Hematopoietic multipotent progenitor cell treated with erythropoietin and hydrocortisone succinate and interleukin-3 and kit ligand, for 4 days (in vitro differentiated cells): Measurements from ENCODE around the gene TNFRSF1B.
A peak's percentile ranks its signal among the peaks of the same experiment; 100 is the strongest.
"Not testable (repeated sequence)": the region's sequence is repeated elsewhere in the genome, so short reads cannot be mapped to it uniquely, and the experiment has no call there.

Experiments used
- DNase-seq: peaks from one replicate; pipeline ENCODE4 v3.0.0-alpha.2; 2015

Gene TNFRSF1B

DNA sequence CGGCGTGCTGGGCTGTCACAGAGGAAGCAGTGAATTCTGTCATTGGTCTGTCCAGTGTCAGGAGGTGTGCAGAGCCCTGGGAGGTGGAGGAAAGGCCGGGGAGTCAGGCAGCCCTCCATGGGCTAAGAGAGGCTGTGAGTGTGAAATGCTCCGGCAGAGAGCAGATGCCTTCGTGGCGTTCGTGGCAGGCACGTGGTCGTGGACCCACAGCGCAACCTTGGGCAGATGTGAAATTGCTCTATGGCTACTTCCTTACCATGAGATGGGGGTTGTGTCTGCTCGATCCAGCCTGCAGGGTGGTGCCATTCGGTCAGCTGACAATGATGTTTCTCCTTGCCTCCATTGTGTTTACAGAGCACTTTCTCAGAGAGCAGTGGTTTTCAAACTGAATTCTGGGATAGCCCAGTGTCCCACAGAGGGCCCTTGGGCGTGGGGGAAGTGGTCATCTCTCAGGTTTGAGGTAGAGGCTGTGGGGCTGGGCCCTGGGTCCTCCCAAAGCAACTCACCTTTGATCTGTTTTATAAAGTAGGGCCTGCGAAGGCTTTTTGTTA, 27.9 kb downstream of the TNFRSF1B start:
- peak; percentile 31 for DNase-seq

- DNase-seq, result no peak
Measured at GRCh38 chr1:12195416-12195815, 28.6 kb downstream of the TNFRSF1B start.

- DNase-seq, result peak; percentile 72
Measured at GRCh38 chr1:12196641-12197482, 30.1 kb downstream of the TNFRSF1B start.

DNA sequence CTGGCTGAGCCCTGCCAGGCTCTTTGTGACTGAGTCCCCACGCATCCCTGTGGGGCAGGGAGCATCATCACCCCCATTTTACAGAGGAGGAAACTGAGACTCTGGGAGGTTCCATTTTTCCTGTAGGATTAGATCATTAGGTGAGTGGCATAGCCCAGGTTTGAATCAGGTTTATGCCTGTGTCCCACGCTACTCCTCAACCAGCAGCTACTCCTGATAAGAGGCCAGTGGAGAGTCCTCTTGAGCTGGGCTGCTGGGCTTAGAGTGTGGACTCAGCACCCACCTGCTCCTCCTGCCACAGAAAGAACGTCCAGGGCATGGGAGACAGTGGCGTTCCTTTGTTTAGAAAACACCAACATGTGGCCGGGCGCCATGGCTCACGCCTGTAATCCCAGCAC, 30.7 kb downstream of the TNFRSF1B start:
- no peak for DNase-seq

GRCh38 chr1:12200208-12200607, 33.4 kb downstream of the TNFRSF1B start:
- no peak for DNase-seq

DNA sequence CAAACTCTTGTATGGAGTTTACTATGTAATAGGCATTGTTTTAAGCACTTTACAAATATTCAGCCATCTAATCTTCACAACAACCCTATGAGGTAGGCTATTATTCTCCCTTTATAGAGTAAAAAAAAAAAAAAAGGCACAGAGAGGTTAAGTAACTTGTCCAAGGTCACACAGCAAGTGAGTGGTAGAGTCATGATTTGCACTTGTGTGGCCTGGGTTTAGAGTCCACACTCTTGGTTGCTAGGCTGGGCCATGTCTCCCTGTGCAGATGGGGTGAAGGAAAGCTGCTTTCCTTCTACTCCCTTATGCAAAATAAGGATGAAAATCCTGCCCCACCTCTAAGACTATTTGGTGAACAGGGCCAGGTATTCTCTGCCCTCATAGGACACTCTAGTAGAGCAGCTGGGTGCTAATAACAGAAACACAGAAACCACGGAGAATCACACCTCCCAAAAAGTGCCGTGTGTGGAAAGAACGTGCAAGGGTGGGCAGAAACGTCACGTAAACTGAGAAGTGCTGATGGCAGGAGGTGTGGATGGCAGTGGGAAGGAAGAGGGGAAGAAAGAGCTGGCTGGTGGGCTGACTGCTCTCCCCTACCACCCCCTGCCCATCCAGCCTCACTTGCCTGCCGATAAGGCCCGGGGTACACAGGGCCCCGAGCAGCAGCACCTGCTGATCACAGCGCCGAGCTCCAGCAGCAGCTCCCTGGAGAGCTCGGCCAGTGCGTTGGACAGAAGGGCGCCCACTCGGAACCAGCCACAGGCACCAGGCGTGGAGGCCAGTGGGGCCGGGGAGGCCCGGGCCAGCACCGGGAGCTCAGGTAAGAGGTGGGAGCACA, 34.8 kb downstream of the TNFRSF1B start:
- DNase-seq, result no peak

DNA sequence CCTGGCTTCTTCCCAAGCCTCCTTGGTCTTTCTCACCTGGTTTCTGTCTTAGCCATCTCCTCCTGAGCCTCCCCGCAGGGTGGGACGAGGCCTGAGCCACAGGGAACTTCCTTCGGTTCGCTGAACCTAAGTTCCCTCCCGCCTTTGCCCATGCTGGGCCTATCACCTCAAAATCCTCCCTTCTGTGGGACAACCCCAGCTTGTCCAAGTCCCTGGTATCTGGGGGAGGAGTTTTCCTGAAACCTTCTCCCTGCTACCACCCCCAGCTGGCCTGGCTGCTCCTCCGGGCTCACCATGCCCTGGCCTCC, 35.4 kb downstream of the TNFRSF1B start:
- no peak for DNase-seq

DNA sequence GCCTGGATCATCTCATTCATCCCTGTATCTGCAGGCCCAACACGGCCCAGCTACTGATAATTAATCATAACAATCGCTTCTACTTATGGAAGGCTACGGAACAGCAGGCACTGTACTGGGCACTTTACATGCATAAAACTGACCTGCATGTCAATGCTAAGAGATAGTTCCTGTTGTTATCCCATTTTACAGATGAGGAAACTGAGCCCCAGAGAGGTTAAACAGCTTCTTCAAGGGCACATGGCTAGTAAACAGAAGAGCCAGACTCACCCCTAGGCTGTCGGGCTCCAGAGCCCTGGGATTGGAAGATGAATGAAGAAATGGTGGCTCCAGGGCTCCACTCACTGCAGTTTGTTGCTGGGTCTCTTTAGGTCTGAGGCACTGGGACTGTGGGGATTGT, 35.8 kb downstream of the TNFRSF1B start:
- DNase-seq, result no peak

GRCh38 chr1:12203216-12204007, 36.6 kb downstream of the TNFRSF1B start:
- DNase-seq, result no peak

- no peak for DNase-seq
Measured at GRCh38 chr1:12204140-12204539, 37.3 kb downstream of the TNFRSF1B start.

GRCh38 chr1:12204754-12205658, 38.2 kb downstream of the TNFRSF1B start:
- no peak for DNase-seq

- DNase-seq, result no peak
Measured at GRCh38 chr1:12206238-12206637, 39.4 kb downstream of the TNFRSF1B start.

DNA sequence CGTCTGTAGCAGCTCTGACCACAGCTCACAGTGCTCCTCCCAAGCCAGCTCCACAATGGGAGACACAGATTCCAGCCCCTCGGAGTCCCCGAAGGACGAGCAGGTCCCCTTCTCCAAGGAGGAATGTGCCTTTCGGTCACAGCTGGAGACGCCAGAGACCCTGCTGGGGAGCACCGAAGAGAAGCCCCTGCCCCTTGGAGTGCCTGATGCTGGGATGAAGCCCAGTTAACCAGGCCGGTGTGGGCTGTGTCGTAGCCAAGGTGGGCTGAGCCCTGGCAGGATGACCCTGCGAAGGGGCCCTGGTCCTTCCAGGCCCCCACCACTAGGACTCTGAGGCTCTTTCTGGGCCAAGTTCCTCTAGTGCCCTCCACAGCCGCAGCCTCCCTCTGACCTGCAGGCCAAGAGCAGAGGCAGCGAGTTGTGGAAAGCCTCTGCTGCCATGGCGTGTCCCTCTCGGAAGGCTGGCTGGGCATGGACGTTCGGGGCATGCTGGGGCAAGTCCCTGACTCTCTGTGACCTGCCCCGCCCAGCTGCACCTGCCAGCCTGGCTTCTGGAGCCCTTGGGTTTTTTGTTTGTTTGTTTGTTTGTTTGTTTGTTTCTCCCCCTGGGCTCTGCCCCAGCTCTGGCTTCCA, 40.1 kb downstream of the TNFRSF1B start:
- no peak for DNase-seq

- no peak for DNase-seq
Measured at GRCh38 chr1:12208271-12208670, 41.5 kb downstream of the TNFRSF1B start.

GRCh38 chr1:12208764-12209494, 42.1 kb downstream of the TNFRSF1B start:
- DNase-seq, result peak; percentile 91

- DNase-seq, result no peak
Measured at GRCh38 chr1:12209495-12209832, 42.7 kb downstream of the TNFRSF1B start.

DNA sequence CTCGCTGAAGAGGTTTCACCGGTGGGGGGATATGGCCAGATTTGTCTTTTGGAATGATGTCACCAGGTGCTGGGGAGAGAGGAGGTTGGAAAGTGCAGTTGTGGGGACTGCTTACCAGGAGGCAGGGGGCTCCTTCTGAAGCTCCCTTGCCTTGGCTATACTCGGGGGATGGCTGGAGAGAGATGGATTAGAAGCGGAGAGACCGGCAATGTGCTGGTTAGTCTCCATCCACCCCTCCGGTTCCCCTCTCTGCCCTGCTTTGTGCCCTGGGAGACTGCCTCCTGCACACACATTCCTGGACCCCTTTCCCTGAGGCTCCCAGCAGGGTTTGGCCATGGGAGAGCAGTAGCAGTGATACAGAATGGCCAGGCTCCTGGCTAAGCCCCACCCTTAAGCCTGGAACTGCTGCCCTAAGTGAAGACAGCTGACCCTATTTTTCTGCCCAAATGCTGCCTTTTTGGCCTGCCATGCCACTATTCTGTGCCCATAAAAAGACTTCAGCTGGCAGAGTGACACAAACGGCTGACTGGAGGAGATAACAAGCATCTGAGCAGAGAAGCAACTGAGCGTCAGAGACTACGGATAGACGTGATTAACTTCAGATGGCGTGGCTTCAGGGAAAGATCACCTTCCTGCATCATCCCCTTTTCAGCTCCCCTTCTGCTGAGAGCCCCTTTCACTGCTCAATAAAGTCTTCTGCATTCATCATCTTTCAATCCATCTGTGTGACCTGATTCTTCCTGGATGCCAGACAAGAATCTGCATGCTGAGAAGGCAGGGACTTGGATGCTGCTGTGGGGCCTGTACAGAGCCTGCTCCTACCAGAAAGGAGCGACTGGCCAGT, 48.5 kb downstream of the TNFRSF1B start:
- DNase-seq, result peak; percentile 85

DNA sequence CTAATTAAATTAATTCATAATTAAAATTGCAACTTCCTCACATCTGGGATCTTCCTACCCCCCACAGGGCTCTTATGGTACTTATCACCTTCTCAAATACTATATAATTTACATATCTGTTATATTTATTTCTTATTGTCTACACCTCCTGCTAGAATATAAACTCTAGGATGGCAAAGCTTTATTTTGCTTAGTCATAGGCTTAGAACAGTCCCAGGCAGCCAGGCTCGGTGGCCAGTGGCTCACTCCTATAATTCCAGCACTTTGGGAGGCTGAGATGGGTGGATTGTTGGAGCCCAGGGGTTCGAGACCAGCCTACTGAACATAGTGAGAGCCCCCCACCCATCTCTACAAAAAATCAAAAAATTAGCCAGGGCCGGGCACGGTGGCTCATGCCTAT, 53.0 kb downstream of the TNFRSF1B start:
- DNase-seq, result no peak

GRCh38 chr1:12220890-12221289, 54.1 kb downstream of the TNFRSF1B start:
- DNase-seq, result no peak

DNA sequence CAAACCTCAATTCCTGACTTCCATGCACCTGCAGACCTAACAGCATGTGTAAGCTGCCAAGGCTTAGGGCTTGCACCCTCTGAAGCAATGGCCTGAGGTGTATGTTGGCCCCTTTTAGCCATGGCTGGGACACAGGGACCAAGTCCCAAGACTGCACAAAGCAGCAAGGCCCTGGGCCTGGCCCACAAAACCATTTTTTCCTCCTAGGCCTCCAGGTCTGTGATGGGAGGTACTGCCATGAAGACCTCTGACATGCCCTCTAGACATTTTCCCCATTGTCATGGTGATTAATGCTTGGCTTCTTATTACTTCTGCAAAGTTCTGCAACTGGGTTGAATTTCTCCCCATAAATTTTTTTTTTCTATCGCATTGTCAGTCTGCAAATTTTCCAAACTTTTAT, 55.9 kb downstream of the TNFRSF1B start:
- not testable (repeated sequence) for DNase-seq
